ENCODE measurements around the gene EHF.

The EHF gene

GRCh38 chr11:34642001-34642554 lies 21.2 kb downstream of the EHF start:
- peak overlapping the region; percentile 77 for H3K27ac ChIP-seq (ENCODE audit: poor library complexity, severe bottlenecking)
- no peak for DNase-seq (ENCODE audit: low spot score)
- H3K9me3 ChIP-seq (ENCODE audit: severe bottlenecking): no peaks in the 10 kb centered on the region
- peaks cover 70% of the 10 kb centered on the region for H3K4me1 ChIP-seq (ENCODE audit: insufficient read depth, poor library complexity, severe bottlenecking)
- TF ChIP-seq CTCF (IDR thresholded peaks at IDR 0.05; ENCODE audit: poor library complexity, severe bottlenecking): no peak
- no peaks in the 10 kb centered on the region for H3K27me3 ChIP-seq (ENCODE audit: insufficient read depth, poor library complexity, severe bottlenecking)
- H3K4me3 ChIP-seq (ENCODE audit: severe bottlenecking): no peak overlapping the region
- H3K36me3 ChIP-seq (ENCODE audit: low read depth): no peaks in the 10 kb centered on the region; the same call in 1 of the 2 replicates
- peak; percentile 32; the same call in 2 of the 3 replicates for ATAC-seq (ENCODE audit: low read depth)

GRCh38 chr11:34642873-34643272 lies 22.0 kb downstream of the EHF start:
- DNase-seq (ENCODE audit: low spot score): no peak
- TF ChIP-seq CTCF (IDR thresholded peaks at IDR 0.05; ENCODE audit: poor library complexity, severe bottlenecking): no peak
- Histone ChIP-seq H3K9me3 (ENCODE audit: severe bottlenecking) (no peaks in the 10 kb centered on the region), H3K27me3 (ENCODE audit: insufficient read depth, poor library complexity, severe bottlenecking) (no peaks in the 10 kb centered on the region), H3K4me3 (ENCODE audit: severe bottlenecking) (no peak overlapping the region), H3K36me3 (ENCODE audit: low read depth) (peaks cover under 1% of the 10 kb centered on the region; the same call in 1 of the 2 replicates), H3K27ac (ENCODE audit: poor library complexity, severe bottlenecking) (peak overlapping the region; percentile 77), H3K4me1 (ENCODE audit: insufficient read depth, poor library complexity, severe bottlenecking) (peaks cover 70% of the 10 kb centered on the region)
- ATAC-seq (ENCODE audit: low read depth): no peak

- H3K9me3 ChIP-seq (ENCODE audit: severe bottlenecking): no peaks in the 10 kb centered on the region
- peaks cover 67% of the 10 kb centered on the region for H3K4me1 ChIP-seq (ENCODE audit: insufficient read depth, poor library complexity, severe bottlenecking)
- H3K36me3 ChIP-seq (ENCODE audit: low read depth): peaks cover 4% of the 10 kb centered on the region; the same call in 1 of the 2 replicates
- no peak for TF ChIP-seq CTCF (IDR thresholded peaks at IDR 0.05; ENCODE audit: poor library complexity, severe bottlenecking)
- ATAC-seq (ENCODE audit: low read depth) (no peak), DNase-seq (ENCODE audit: low spot score) (no peak)
- no peak overlapping the region for H3K4me3 ChIP-seq (ENCODE audit: severe bottlenecking)
- H3K27ac ChIP-seq (ENCODE audit: poor library complexity, severe bottlenecking): peak overlapping the region; percentile 77
- no peaks in the 10 kb centered on the region for H3K27me3 ChIP-seq (ENCODE audit: insufficient read depth, poor library complexity, severe bottlenecking)
These were observed 22.4 kb downstream of the EHF start for GRCh38 chr11:34643311-34643710.

- no peaks in the 10 kb centered on the region for H3K9me3 ChIP-seq (ENCODE audit: severe bottlenecking)
- no peak overlapping the region for H3K4me3 ChIP-seq (ENCODE audit: severe bottlenecking)
- DNase-seq (ENCODE audit: low spot score): no peak
- ATAC-seq (ENCODE audit: low read depth): no peak
- peaks cover 8% of the 10 kb centered on the region; the same call in 1 of the 2 replicates for H3K36me3 ChIP-seq (ENCODE audit: low read depth)
- H3K27ac ChIP-seq (ENCODE audit: poor library complexity, severe bottlenecking): peak overlapping the region; percentile 77
- H3K4me1 ChIP-seq (ENCODE audit: insufficient read depth, poor library complexity, severe bottlenecking): peaks cover 65% of the 10 kb centered on the region
- TF ChIP-seq CTCF (IDR thresholded peaks at IDR 0.05; ENCODE audit: poor library complexity, severe bottlenecking): no peak
- H3K27me3 ChIP-seq (ENCODE audit: insufficient read depth, poor library complexity, severe bottlenecking): no peaks in the 10 kb centered on the region
These were observed 23.0 kb downstream of the EHF start for GRCh38 chr11:34643846-34644245.

DNA sequence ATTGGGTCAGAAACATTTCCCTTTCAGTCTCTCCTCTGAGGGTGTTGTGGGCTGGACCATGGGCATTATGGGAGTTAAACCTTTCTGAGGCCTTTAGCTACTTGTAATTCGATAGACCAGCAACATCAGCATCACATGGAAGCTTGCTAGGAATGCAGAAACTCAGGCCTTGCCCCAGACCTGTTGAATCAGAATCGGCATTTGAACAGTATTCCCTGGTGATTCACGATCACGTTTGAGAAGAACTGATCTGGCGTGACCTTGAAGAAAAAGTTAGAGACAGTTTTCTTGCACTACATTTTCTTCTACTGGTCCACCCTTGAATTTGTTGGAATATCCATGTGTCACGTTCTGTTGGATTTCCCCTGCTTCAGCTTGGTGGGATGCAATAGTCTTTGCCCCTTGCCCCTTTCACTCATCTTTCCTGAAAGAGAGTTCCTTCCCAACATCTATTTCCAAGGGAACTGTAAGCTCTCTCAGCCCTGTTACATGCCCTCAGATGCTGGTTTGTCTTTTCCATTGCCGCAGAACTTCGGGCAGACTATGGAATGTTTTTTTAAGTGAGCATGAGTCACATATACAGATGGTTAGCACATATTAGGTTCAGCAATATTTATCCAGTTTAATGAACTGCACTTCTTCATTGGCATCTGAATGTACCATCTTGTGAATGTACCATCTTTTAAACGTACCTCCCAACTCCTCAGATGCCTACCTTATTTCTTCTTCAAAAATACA lies 23.9 kb downstream of the EHF start:
- peaks cover 8% of the 10 kb centered on the region; the same call in 1 of the 2 replicates for H3K36me3 ChIP-seq (ENCODE audit: low read depth)
- peak; percentile 74 for ATAC-seq (ENCODE audit: low read depth)
- H3K9me3 ChIP-seq (ENCODE audit: severe bottlenecking): no peaks in the 10 kb centered on the region
- no peak for TF ChIP-seq CTCF (IDR thresholded peaks at IDR 0.05; ENCODE audit: poor library complexity, severe bottlenecking)
- H3K4me3 ChIP-seq (ENCODE audit: severe bottlenecking): no peak overlapping the region
- DNase-seq (ENCODE audit: low spot score): no peak
- H3K27ac ChIP-seq (ENCODE audit: poor library complexity, severe bottlenecking): peak overlapping the region; percentile 77
- H3K4me1 ChIP-seq (ENCODE audit: insufficient read depth, poor library complexity, severe bottlenecking): peaks cover 55% of the 10 kb centered on the region
- H3K27me3 ChIP-seq (ENCODE audit: insufficient read depth, poor library complexity, severe bottlenecking): no peaks in the 10 kb centered on the region
